Kidney (tissue), 11 donors: ENCODE measurements around the gene MAGEA12. TPM values are rescaled to one million over a fixed set of nuclear protein-coding genes. Genes with fewer than 3 reads are reported as not detected.
A peak's percentile ranks its signal among the peaks of the same experiment; 100 is the strongest.
"Not testable (repeated sequence)": the region's sequence is repeated elsewhere in the genome, so short reads cannot be mapped to it uniquely, and the experiment has no call there.

ENCODE experiments used
- DNase-seq, 5 donors: peaks; one replicate each; pipeline ENCODE4 v3.0.0-alpha.2; 2013 to 2020
- FAIRE-seq: peaks from 2 replicates; lab custom pipeline; 2012; peaks lifted over from hg19 to GRCh38; lab: Jason Lieb, UNC
- H3K27ac ChIP-seq, 2 donors: one replicate each; pipeline ENCODE4 v1.7.0; 2013; ENCODE audit warnings: low read depth in 2 of 2, low read length in 2 of 2, inconsistent platforms in 1 of 2
- H3K27me3 ChIP-seq: one replicate; pipeline ENCODE4 v1.7.1; 2013; ENCODE audit warnings: low read length, inconsistent platforms; ENCODE audit not compliant: control insufficient read depth, insufficient read depth
- H3K36me3 ChIP-seq, 3 donors: one replicate each; pipeline versions ENCODE4 v1.7.0 to v1.7.1; 2013; ENCODE audit warnings: low read length in 3 of 3, control low read depth in 1 of 3, inconsistent platforms in 1 of 3; ENCODE audit not compliant: insufficient read depth in 3 of 3, control insufficient read depth in 2 of 3
- H3K4me1 ChIP-seq, 3 donors: one replicate each; pipeline versions ENCODE4 v1.7.0 to v1.7.1; 2013; ENCODE audit warnings: low read length in 3 of 3, inconsistent platforms in 1 of 3, low read depth in 1 of 3; ENCODE audit not compliant: control insufficient read depth in 2 of 3, insufficient read depth in 2 of 3
- H3K4me3 ChIP-seq, 3 donors: one replicate each; pipeline versions ENCODE4 v1.7.0 to v1.8.1; 2013; ENCODE audit warnings: low read length in 3 of 3, control low read depth in 1 of 3, inconsistent platforms in 1 of 3
- H3K9ac ChIP-seq, 3 donors: one replicate each; pipeline versions ENCODE4 v1.7.0 to v1.7.1; 2013; ENCODE audit warnings: low read length in 3 of 3, control low read depth in 1 of 3, inconsistent platforms in 1 of 3
- H3K9me3 ChIP-seq, 3 donors: one replicate each; pipeline versions ENCODE4 v1.7.0 to v1.7.1; 2013; ENCODE audit warnings: low read length in 3 of 3, control low read depth in 1 of 3, inconsistent platforms in 1 of 3; ENCODE audit not compliant: control insufficient read depth in 2 of 3, insufficient read depth in 1 of 3
- intact Hi-C: fragments of 100-400 bp; cut with DNase I; formaldehyde crosslinking; loops from one replicate; pipeline ENCODE4 v1.11.1; 2022
- polyA plus RNA-seq: library from polyadenylated mRNA; stranded (reverse); fragments of 350-450 nt; fragmentation: Illumina TruSeq; extraction: RNeasy Lipid Tissue Mini Kit (QIAGEN cat#74804); gene quantifications from one replicate; pipeline ENCODE4 v1.2.3, GENCODE V29; 2014; ENCODE audit warnings: low read depth, low replicate concordance; ENCODE audit not compliant: insufficient read depth
- total RNA-seq: library from RNA; stranded (reverse); fragmentation: NEBNext Ultra II Directional; extraction: Animal tissue kit (Norgen Biotek cat#: 25700); gene quantifications from one replicate; pipeline ENCODE4 v1.2.1, GENCODE V29; 2021
- donor health status: control.
- donor health status: control.
- donor health status: DM: yes; HTN: yes; CAD: no.
- donor health status: Normal renal cell carcinoma (clear cell type).

MAGEA12 gene
- total and polyA plus RNA-seq, 2 donors from 2014 or later = not detected

DNA sequence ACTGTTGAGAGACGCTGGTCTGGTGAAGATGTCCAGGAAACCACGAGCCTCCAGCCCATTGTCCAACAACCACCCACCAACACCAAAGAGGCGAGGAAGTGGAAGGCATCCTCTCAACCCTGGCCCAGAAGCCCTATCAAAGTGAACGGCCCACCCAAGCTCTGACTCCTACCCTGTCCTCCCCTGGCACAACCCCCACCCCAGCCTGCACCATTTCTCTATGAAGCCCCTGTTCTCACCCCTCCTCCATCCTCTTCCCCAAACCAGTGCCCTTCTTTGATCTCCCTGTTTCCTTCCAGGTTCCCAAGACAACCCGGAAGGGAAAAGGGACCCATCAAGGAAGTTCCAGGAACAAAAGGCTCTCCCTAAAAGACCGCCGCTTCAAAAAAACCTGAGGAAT is 26.0 kb downstream of the MAGEA12 start:
- DNase-seq = not testable (repeated sequence)

GRCh38 chrX:152761582-152761981 is 28.0 kb downstream of the MAGEA12 start:
- H3K27me3 ChIP-seq, H3K9ac ChIP-seq, intact Hi-C loops, DNase-seq, H3K9me3 ChIP-seq, H3K36me3 ChIP-seq, H3K4me3 ChIP-seq, H3K4me1 ChIP-seq, H3K27ac ChIP-seq, FAIRE-seq: not testable (repeated sequence)

More for the DNA sequence above, 26.0 kb downstream of the MAGEA12 start:
- H3K4me3 ChIP-seq, H3K4me1 ChIP-seq, H3K9me3 ChIP-seq, H3K27me3 ChIP-seq, H3K9ac ChIP-seq, H3K27ac ChIP-seq, H3K36me3 ChIP-seq, FAIRE-seq, intact Hi-C loops: not testable (repeated sequence)

DNA sequence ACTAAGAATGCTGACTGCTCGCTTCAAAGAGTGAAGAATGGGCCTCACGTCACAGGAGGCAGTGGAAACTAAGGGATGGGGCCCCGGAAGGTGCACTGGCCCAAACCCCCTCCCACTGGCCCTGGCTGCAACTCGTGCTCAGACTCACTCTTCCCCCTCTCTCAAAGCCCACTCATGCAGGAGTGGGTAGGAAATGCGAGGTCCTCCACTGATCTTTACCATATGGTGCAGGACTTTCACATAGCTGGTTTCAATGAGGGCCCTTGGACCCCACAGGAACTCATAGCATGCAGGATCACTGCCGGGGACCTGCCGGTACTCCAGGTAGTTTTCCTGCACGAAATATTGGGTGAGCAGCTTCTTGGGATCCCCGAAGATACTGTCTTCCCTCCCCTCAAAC is 33.0 kb downstream of the MAGEA12 start:
- peak in 1 of 5 donors; percentile 27 for DNase-seq
- H3K4me3 ChIP-seq, intact Hi-C loops, H3K4me1 ChIP-seq, H3K36me3 ChIP-seq, H3K27ac ChIP-seq, H3K27me3 ChIP-seq, H3K9me3 ChIP-seq, H3K9ac ChIP-seq, FAIRE-seq: not testable (repeated sequence)

- not testable (repeated sequence) for FAIRE-seq
Observed at GRCh38 chrX:152769549-152770289, 36.2 kb downstream of the MAGEA12 start, which contains the start of gene MAGEA6. Gene MAGEA6 (minus strand): TSS chrX:152769689. CDS start chrX:152767650, 2,039 bp downstream.

GRCh38 chrX:152787062-152787461 is 53.5 kb downstream of the MAGEA12 start:
- H3K27ac ChIP-seq, H3K36me3 ChIP-seq, H3K27me3 ChIP-seq, H3K9ac ChIP-seq, intact Hi-C loops, FAIRE-seq, H3K9me3 ChIP-seq, DNase-seq, H3K4me1 ChIP-seq, H3K4me3 ChIP-seq: not testable (repeated sequence)

More at GRCh38 chrX:152769549-152770289, 36.2 kb downstream of the MAGEA12 start, which contains the start of gene MAGEA6:
- H3K4me3 ChIP-seq, H3K36me3 ChIP-seq, intact Hi-C loops, H3K27ac ChIP-seq, DNase-seq, H3K4me1 ChIP-seq, H3K9me3 ChIP-seq, H3K27me3 ChIP-seq, H3K9ac ChIP-seq: not testable (repeated sequence)

Other genes starting within 250 kb of the MAGEA12 start
- 0.03 TPM for gene GABRQ, start 95.9 kb upstream of the MAGEA12 start, total RNA-seq
- not detected for gene GABRQ, start 95.9 kb upstream of the MAGEA12 start, polyA plus RNA-seq
- gene MAGEA3, start 35.0 kb upstream of the MAGEA12 start, total RNA-seq = not detected
- not detected for gene MAGEA3, start 35.0 kb upstream of the MAGEA12 start, polyA plus RNA-seq
- gene CSAG2, start 24.5 kb upstream of the MAGEA12 start, total RNA-seq = not detected
- not detected for gene CSAG2, start 24.5 kb upstream of the MAGEA12 start, polyA plus RNA-seq
- gene MAGEA2B, start 19.1 kb upstream of the MAGEA12 start, total RNA-seq = not detected
- gene MAGEA2B, start 19.1 kb upstream of the MAGEA12 start, polyA plus RNA-seq = not detected
- gene CSAG1, start within 50 bp of the MAGEA12 start, total RNA-seq = not detected
- gene CSAG1, start within 50 bp of the MAGEA12 start, polyA plus RNA-seq = not detected
- not detected for gene MAGEA2, start 20.1 kb downstream of the MAGEA12 start, total RNA-seq
- gene MAGEA2, start 20.1 kb downstream of the MAGEA12 start, polyA plus RNA-seq = not detected
- not detected for gene CSAG3, start 25.5 kb downstream of the MAGEA12 start, total RNA-seq
- gene CSAG3, start 25.5 kb downstream of the MAGEA12 start, polyA plus RNA-seq = not detected
- gene MAGEA6, start 35.9 kb downstream of the MAGEA12 start, total RNA-seq = not detected
- not detected for gene MAGEA6, start 35.9 kb downstream of the MAGEA12 start, polyA plus RNA-seq
- gene CETN2, start 97.0 kb downstream of the MAGEA12 start, total RNA-seq = 66.4 TPM
- gene CETN2, start 97.0 kb downstream of the MAGEA12 start, polyA plus RNA-seq = 121 TPM
- 14.3 TPM for gene NSDHL, start 97.3 kb downstream of the MAGEA12 start, total RNA-seq
- 30.9 TPM for gene NSDHL, start 97.3 kb downstream of the MAGEA12 start, polyA plus RNA-seq
- gene ZNF185, start 164.3 kb downstream of the MAGEA12 start, total RNA-seq = 24.3 TPM
- 12.0 TPM for gene ZNF185, start 164.3 kb downstream of the MAGEA12 start, polyA plus RNA-seq